ENCODE measurements around the gene ADRB2. TPM values are rescaled to one million over a fixed set of nuclear protein-coding genes. Genes with fewer than 3 reads are reported as not detected.

Gene ADRB2
- total RNA-seq, 1 donor from 2014 or later = 0.64 TPM

DNA sequence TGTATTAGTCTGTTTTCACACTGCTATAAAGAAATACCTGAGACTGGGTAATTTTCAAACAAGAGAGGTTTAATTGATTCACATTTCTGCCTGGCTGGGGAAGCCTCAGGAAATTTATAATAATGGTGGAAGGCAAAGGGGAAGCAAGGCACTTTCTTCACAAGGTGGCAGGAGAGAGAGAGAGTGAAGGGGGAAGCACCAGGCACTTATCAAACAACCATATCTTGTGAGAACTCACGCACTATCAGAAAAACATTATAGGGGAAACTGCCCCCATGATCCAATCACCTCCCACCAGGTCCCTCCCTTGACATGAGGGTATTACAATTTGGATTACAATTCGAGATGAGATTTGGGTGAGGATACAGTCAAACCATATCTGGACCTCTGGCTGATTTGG is 34.7 kb downstream of the ADRB2 start:
- H3K36me3 Mint-ChIP-seq (ENCODE audit: low read depth, unreplicated experiment) = no peaks in the 10 kb centered on the region
- no peaks in the 10 kb centered on the region for H3K27me3 ChIP-seq (ENCODE audit: insufficient read depth, low read length)
- no peaks in the 10 kb centered on the region for H3K4me1 ChIP-seq (ENCODE audit: insufficient read depth, low read length)
- no peaks in the 10 kb centered on the region for H3K9me3 ChIP-seq (ENCODE audit: insufficient read depth, low read depth, low read length)
- no peak for DNase-seq (ENCODE audit: low read depth)
- TF ChIP-seq EZH2 (IDR thresholded peaks at IDR 0.05; ENCODE audit: insufficient read depth, low read length) = no peak
- TF ChIP-seq, protein P1, sequence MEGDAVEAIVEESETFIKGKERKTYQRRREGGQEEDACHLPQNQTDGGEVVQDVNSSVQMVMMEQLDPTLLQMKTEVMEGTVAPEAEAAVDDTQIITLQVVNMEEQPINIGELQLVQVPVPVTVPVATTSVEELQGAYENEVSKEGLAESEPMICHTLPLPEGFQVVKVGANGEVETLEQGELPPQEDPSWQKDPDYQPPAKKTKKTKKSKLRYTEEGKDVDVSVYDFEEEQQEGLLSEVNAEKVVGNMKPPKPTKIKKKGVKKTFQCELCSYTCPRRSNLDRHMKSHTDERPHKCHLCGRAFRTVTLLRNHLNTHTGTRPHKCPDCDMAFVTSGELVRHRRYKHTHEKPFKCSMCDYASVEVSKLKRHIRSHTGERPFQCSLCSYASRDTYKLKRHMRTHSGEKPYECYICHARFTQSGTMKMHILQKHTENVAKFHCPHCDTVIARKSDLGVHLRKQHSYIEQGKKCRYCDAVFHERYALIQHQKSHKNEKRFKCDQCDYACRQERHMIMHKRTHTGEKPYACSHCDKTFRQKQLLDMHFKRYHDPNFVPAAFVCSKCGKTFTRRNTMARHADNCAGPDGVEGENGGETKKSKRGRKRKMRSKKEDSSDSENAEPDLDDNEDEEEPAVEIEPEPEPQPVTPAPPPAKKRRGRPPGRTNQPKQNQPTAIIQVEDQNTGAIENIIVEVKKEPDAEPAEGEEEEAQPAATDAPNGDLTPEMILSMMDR (IDR thresholded peaks at IDR 0.05; ENCODE audit: insufficient read depth, low read depth, low read length) = no peak
- H3K79me2 ChIP-seq (ENCODE audit: insufficient read depth, low read length) = no peaks in the 10 kb centered on the region
- no peaks in the 10 kb centered on the region for H3K27me3 Mint-ChIP-seq (ENCODE audit: low read depth, unreplicated experiment)
- no peak overlapping the region for H2AFZ ChIP-seq (ENCODE audit: low read depth, low read length)
- FAIRE-seq = no peak
- no peak overlapping the region for H3K27ac ChIP-seq (ENCODE audit: low read depth, low read length)
- H3K9me3 Mint-ChIP-seq (ENCODE audit: unreplicated experiment) = no peaks in the 10 kb centered on the region
- no peaks in the 10 kb centered on the region for H4K20me1 ChIP-seq (ENCODE audit: insufficient read depth, low read length)
- peaks cover 8% of the 10 kb centered on the region for H3K4me1 Mint-ChIP-seq (ENCODE audit: low read depth, unreplicated experiment)
- H3K9ac ChIP-seq (ENCODE audit: low read length) = no peak overlapping the region
- no peak overlapping the region for H3K4me3 ChIP-seq (ENCODE audit: insufficient read depth, low read depth, low read length)
- H3K36me3 ChIP-seq (ENCODE audit: insufficient read depth, low read length) = no peaks in the 10 kb centered on the region
- H3K4me2 ChIP-seq (ENCODE audit: low read length) = no peak overlapping the region
- no peak overlapping the region for H3K27ac Mint-ChIP-seq (ENCODE audit: unreplicated experiment)
- no peak overlapping the region for H3K4me3 Mint-ChIP-seq (ENCODE audit: unreplicated experiment)

DNA sequence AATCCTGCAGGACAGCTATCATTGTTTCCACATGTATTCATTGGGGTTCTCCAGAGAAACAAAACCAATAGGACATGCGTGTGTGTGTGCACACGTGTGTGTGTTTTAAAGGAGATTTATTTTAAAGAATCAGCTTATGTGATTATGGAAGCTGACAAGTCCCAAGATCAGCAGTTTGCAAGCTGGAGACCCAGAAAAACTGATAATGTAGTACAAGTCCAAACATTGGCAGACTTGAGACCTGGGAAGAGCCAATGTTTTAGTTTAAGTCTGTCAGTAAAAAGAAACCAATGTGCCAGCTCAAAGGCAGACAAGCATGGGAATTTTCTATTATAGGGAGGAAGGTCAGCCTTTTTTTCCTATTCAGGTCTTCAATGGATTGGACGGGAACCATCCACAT is 35.3 kb downstream of the ADRB2 start:
- no peak overlapping the region for H3K4me3 Mint-ChIP-seq (ENCODE audit: unreplicated experiment)
- H3K27ac ChIP-seq (ENCODE audit: low read depth, low read length) = no peak overlapping the region
- no peak overlapping the region for H3K4me2 ChIP-seq (ENCODE audit: low read length)
- no peaks in the 10 kb centered on the region for H3K9me3 ChIP-seq (ENCODE audit: insufficient read depth, low read depth, low read length)
- DNase-seq (ENCODE audit: low read depth) (no peak), FAIRE-seq (no peak)
- no peaks in the 10 kb centered on the region for H3K36me3 ChIP-seq (ENCODE audit: insufficient read depth, low read length)
- no peak for TF ChIP-seq EZH2 (IDR thresholded peaks at IDR 0.05; ENCODE audit: insufficient read depth, low read length)
- TF ChIP-seq, protein P1 (IDR thresholded peaks at IDR 0.05; ENCODE audit: insufficient read depth, low read depth, low read length) = no peak
- H3K36me3 Mint-ChIP-seq (ENCODE audit: low read depth, unreplicated experiment) = no peaks in the 10 kb centered on the region
- no peak overlapping the region for H3K27ac Mint-ChIP-seq (ENCODE audit: unreplicated experiment)
- H4K20me1 ChIP-seq (ENCODE audit: insufficient read depth, low read length) = no peaks in the 10 kb centered on the region
- H3K27me3 ChIP-seq (ENCODE audit: insufficient read depth, low read length) = no peaks in the 10 kb centered on the region
- H3K79me2 ChIP-seq (ENCODE audit: insufficient read depth, low read length) = no peaks in the 10 kb centered on the region
- no peaks in the 10 kb centered on the region for H3K4me1 ChIP-seq (ENCODE audit: insufficient read depth, low read length)
- peaks cover 8% of the 10 kb centered on the region for H3K4me1 Mint-ChIP-seq (ENCODE audit: low read depth, unreplicated experiment)
- H3K4me3 ChIP-seq (ENCODE audit: insufficient read depth, low read depth, low read length) = no peak overlapping the region
- no peak overlapping the region for H3K9ac ChIP-seq (ENCODE audit: low read length)
- H2AFZ ChIP-seq (ENCODE audit: low read depth, low read length) = no peak overlapping the region
- H3K27me3 Mint-ChIP-seq (ENCODE audit: low read depth, unreplicated experiment) = no peaks in the 10 kb centered on the region
- H3K9me3 Mint-ChIP-seq (ENCODE audit: unreplicated experiment) = no peaks in the 10 kb centered on the region

DNA sequence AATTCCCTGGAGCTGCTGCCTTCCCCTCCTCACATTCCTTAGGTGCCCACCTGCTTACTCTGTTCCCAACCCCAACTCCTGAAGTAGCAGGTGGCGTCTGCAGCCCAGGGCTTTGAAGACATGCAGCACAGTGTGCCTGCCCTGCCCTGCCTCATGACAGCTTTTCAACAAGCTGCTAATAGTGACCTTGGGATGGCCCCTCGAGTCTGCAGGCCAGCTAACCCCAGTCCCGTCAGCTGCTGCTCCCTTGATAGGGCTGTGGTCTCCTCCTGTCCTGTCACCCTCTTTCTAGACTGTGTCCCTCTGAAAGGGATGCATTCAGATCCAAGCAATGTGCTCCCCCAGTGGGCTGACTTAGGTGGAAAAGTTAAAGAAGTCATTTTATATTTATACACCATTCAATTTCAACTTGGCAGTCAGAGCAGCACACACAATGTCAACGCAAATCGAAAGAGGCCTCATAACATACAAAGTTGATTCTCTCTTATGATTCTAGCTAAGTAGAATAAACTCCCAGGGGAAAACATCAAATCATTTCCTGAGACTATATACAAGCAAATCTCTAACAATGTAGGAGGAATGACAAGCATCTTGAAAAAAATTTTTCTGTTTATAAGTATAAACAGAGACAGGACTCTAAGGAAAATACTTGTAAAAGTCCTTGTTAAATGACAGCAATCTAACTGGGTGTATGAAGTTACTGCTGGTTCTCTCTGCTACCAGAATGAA is 37.9 kb downstream of the ADRB2 start:
- Histone ChIP-seq H3K79me2 (ENCODE audit: insufficient read depth, low read length) (no peaks in the 10 kb centered on the region), H3K27me3 (ENCODE audit: insufficient read depth, low read length) (no peaks in the 10 kb centered on the region), H3K4me3 (ENCODE audit: insufficient read depth, low read depth, low read length) (no peak overlapping the region), H3K9me3 (ENCODE audit: insufficient read depth, low read depth, low read length) (no peaks in the 10 kb centered on the region), H2AFZ (ENCODE audit: low read depth, low read length) (no peak overlapping the region), H3K27ac (ENCODE audit: low read depth, low read length) (no peak overlapping the region), H3K4me1 (ENCODE audit: insufficient read depth, low read length) (no peaks in the 10 kb centered on the region), H3K9ac (ENCODE audit: low read length) (no peak overlapping the region), H4K20me1 (ENCODE audit: insufficient read depth, low read length) (no peaks in the 10 kb centered on the region), H3K4me2 (ENCODE audit: low read length) (no peak overlapping the region), H3K36me3 (ENCODE audit: insufficient read depth, low read length) (no peaks in the 10 kb centered on the region)
- no peak for TF ChIP-seq EZH2 (IDR thresholded peaks at IDR 0.05; ENCODE audit: insufficient read depth, low read length)
- Mint-ChIP-seq H3K4me1 (ENCODE audit: low read depth, unreplicated experiment) (peaks cover 4% of the 10 kb centered on the region), H3K4me3 (ENCODE audit: unreplicated experiment) (no peak overlapping the region), H3K36me3 (ENCODE audit: low read depth, unreplicated experiment) (no peaks in the 10 kb centered on the region), H3K9me3 (ENCODE audit: unreplicated experiment) (no peaks in the 10 kb centered on the region), H3K27ac (ENCODE audit: unreplicated experiment) (no peak overlapping the region), H3K27me3 (ENCODE audit: low read depth, unreplicated experiment) (no peaks in the 10 kb centered on the region)
- FAIRE-seq = no peak
- no peak for DNase-seq (ENCODE audit: low read depth)

Data from astrocyte (in vitro differentiated cells and primary cell).